ENCODE data around the gene DOCK9. TPM values are rescaled to one million over a fixed set of nuclear protein-coding genes. Genes with fewer than 3 reads are reported as not detected.

The DOCK9 gene
- total RNA-seq, 6 experiments from 2014 or later = 21.8 to 30.5 (median 25.5) TPM

DNA sequence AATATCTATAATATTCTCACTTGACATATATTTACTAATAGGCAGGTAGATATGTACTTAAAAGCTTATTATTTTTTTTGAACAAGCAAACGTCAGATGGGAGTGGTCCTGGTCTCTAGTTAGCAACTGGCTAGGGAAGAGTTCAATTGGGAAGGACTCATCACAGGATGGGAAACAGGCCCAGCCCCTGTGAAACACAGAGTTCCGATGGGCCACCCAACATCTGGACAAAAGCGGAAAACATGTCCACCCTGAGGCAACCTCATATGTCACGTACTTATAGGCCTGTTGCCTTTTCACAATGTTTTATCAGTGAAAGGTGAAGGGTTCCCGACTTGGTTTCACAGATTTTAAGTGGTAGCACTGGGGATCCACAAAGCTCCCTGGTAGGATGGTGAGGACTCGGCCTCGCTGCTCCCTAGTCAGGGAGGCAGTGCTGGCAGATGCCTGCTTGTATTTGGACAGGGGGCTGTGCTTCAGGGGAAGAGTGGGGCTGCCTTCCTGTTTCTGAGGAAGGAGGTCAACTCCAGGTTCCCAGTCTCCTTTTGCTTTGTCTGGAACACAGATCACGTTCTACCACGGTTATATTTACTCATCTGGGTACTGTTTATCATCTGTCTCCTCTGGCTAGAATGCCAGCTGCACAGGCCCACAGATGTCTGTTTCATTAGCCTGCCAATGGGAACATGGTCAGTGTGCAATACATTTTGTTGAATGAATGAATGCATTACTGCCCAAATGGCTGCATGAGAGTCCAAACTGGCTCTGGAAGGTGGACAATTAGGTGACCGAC lies 176.0 kb downstream of the DOCK9 start:
- TF ChIP-seq, protein P1, sequence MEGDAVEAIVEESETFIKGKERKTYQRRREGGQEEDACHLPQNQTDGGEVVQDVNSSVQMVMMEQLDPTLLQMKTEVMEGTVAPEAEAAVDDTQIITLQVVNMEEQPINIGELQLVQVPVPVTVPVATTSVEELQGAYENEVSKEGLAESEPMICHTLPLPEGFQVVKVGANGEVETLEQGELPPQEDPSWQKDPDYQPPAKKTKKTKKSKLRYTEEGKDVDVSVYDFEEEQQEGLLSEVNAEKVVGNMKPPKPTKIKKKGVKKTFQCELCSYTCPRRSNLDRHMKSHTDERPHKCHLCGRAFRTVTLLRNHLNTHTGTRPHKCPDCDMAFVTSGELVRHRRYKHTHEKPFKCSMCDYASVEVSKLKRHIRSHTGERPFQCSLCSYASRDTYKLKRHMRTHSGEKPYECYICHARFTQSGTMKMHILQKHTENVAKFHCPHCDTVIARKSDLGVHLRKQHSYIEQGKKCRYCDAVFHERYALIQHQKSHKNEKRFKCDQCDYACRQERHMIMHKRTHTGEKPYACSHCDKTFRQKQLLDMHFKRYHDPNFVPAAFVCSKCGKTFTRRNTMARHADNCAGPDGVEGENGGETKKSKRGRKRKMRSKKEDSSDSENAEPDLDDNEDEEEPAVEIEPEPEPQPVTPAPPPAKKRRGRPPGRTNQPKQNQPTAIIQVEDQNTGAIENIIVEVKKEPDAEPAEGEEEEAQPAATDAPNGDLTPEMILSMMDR (IDR thresholded peaks at IDR 0.05) = no peak
- Mint-ChIP-seq H3K4me1 (ENCODE audit: low read depth) (peaks cover 33% of the 10 kb centered on the region), H3K27ac (no peak overlapping the region), H3K9me3 (no peaks in the 10 kb centered on the region), H3K4me3 (no peak overlapping the region), H3K36me3 (ENCODE audit: low read depth) (peaks cover 24% of the 10 kb centered on the region; the same call in 1 of the 2 replicates), H3K27me3 (ENCODE audit: insufficient read depth) (no peaks in the 10 kb centered on the region)
- DNase-seq = no peak

DNA sequence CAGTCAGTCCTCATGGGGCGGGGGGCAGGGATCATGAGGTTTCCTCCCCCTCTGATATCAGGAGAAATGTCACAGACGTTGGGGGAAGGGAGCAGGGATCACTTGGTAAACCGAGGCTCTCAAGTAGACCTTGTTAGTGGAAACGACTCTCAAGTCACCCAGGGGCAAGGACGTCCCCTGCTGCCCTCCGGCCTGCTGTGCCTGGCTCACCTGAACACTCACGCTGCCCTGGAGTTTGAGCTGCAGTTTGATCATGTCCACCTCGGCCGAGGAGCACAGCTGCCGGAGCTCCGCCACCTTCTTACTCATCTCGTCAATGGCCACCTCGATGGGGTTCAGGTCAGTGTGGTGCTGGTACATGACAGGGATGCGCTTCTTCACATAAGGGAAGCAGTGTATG lies 177.8 kb downstream of the DOCK9 start:
- TF ChIP-seq, protein P1 (IDR thresholded peaks at IDR 0.05) = no peak
- H3K4me1 Mint-ChIP-seq (ENCODE audit: low read depth) = peaks cover 32% of the 10 kb centered on the region
- H3K27me3 Mint-ChIP-seq (ENCODE audit: insufficient read depth) = no peaks in the 10 kb centered on the region; the same call in 1 of the 2 replicates
- H3K27ac Mint-ChIP-seq = no peak overlapping the region
- no peak for DNase-seq
- H3K36me3 Mint-ChIP-seq (ENCODE audit: low read depth) = peaks cover 27% of the 10 kb centered on the region; the same call in 1 of the 2 replicates
- H3K4me3 Mint-ChIP-seq = no peak overlapping the region
- no peaks in the 10 kb centered on the region for H3K9me3 Mint-ChIP-seq

DNA sequence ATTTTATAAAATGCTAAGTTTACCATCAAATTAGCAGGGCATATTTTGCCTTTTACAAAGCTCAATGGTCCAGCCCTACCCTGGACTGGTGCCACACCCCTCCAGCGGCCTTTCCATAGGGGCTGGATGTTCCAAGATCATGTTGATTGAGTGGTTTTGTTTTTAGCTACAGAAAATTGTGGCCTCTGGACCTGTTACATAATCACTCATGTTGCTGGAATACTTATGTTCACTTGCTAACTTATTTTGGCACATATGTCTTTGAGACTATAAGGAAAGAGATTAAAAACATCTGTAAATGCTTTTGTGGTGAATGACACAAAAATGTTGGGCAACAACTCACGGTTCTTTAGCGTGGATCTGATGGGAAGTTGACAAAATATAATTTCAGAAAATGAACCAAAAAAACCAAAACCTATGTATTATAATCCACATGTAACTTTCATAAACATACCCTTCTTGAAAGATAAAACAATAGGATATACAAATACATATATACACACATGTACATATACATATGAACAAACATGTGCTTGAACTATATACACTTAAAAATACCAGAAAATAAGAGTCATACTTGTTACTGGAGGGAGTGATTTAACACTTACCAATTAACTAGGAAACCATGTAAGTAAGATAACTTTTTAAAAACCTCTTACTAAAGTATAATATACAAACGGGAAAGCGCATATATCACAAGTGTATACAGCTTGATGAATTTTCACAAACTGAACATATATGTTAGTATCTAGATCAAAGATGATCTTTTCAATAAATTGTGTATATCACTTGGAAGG lies 178.8 kb downstream of the DOCK9 start:
- Mint-ChIP-seq H3K27me3 (ENCODE audit: insufficient read depth) (no peaks in the 10 kb centered on the region; the same call in 1 of the 2 replicates), H3K9me3 (no peaks in the 10 kb centered on the region), H3K4me1 (ENCODE audit: low read depth) (peaks cover 25% of the 10 kb centered on the region), H3K27ac (peak overlapping the region; percentile 55; the same call in 1 of the 2 replicates), H3K4me3 (no peak overlapping the region), H3K36me3 (ENCODE audit: low read depth) (peaks cover 28% of the 10 kb centered on the region)
- DNase-seq = peak; percentile 66
- TF ChIP-seq, protein P1 (IDR thresholded peaks at IDR 0.05) = no peak

DNA sequence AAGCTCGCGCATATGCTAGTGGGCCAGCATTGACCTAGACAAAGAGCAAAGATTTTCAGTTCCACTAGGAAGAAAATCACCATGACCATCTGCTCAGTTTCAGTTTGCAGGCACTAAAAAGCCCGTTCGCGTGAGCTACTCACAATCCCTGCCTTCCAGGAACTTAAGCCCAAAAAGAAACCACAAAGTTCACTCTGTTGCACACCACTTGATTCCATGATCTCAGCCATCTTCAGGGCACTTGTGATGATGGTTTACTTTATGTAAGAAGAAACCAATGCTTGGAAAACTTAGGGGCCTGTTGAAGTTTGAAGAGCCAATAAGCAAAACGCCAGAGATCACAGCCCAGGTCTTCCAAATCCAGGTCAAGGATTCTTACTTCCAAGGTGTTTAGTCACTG lies 180.4 kb downstream of the DOCK9 start:
- DNase-seq = no peak
- no peaks in the 10 kb centered on the region for H3K9me3 Mint-ChIP-seq
- H3K27me3 Mint-ChIP-seq (ENCODE audit: insufficient read depth) = no peaks in the 10 kb centered on the region; the same call in 1 of the 2 replicates
- peaks cover 25% of the 10 kb centered on the region for H3K4me1 Mint-ChIP-seq (ENCODE audit: low read depth)
- H3K4me3 Mint-ChIP-seq = no peak overlapping the region
- TF ChIP-seq, protein P1 (IDR thresholded peaks at IDR 0.05) = no peak
- peaks cover 33% of the 10 kb centered on the region for H3K36me3 Mint-ChIP-seq (ENCODE audit: low read depth)
- no peak overlapping the region for H3K27ac Mint-ChIP-seq

DNA sequence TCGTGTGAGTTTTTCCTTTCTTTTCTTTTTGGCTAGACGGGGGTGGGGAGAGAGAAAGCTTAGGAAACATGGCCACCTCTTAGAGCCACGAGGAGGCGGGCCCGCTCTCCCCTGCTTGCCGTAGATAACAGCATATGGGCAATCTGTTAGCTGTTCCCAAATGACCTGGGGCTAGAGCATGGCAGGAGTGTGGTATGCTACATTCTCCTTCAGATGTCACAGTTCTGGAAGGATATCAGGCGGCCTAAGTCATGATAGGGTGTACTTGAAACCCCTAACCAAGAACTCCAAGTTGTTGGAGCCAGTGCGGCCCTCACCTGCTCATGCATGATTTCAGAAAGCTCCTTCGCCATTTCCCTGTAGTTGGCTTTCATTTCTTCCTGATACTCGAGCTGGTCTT lies 181.1 kb downstream of the DOCK9 start:
- TF ChIP-seq, protein P1 (IDR thresholded peaks at IDR 0.05) = no peak
- Mint-ChIP-seq H3K27me3 (ENCODE audit: insufficient read depth) (no peaks in the 10 kb centered on the region; the same call in 1 of the 2 replicates), H3K36me3 (ENCODE audit: low read depth) (peaks cover 34% of the 10 kb centered on the region), H3K9me3 (no peaks in the 10 kb centered on the region), H3K4me1 (ENCODE audit: low read depth) (peaks cover 25% of the 10 kb centered on the region), H3K4me3 (no peak overlapping the region), H3K27ac (no peak overlapping the region)
- DNase-seq = no peak

Measured in HFFc6 (cell line).